WTC11 (cell line): ENCODE measurements around the gene PHRF1. TPM values are rescaled to one million over a fixed set of nuclear protein-coding genes. Genes with fewer than 3 reads are reported as not detected.

Experiments used
- ATAC-seq: fragments of 200-7000 bp; cut with Tn5 transposase; 2 replicates; pipeline ENCODE4 v1.10.0; 2021; ENCODE audit warnings: mild to moderate bottlenecking, moderate library complexity
- CTCF ChIA-PET: fragments of 300-600 bp; sonication (Branson Sonifier 250); formaldehyde crosslinking; loops from one replicate; lab custom pipeline; 2021; ENCODE audit warnings: antibody characterized with exemption; lab: Charles Lee
- POLR2A ChIA-PET: fragments of 350-600 bp; sonication (Branson Sonifier 250); formaldehyde crosslinking; loops from one replicate; lab custom pipeline; 2021; ENCODE audit warnings: antibody characterized with exemption; lab: Charles Lee
- DNase-seq: peaks from one replicate; pipeline ENCODE4 v3.0.0; 2021; ENCODE audit warnings: low spot score
- H3K27ac Mint-ChIP-seq: 2 replicates; pipeline ENCODE4 v1.8.0; 2021; ENCODE audit warnings: mixed read lengths
- H3K27me3 Mint-ChIP-seq: 2 replicates; pipeline ENCODE4 v1.8.0; 2021; ENCODE audit warnings: low read depth, mild to moderate bottlenecking, moderate library complexity, mixed read lengths
- H3K36me3 Mint-ChIP-seq: 2 replicates; pipeline ENCODE4 v1.8.0; 2021; ENCODE audit warnings: mixed read lengths
- H3K4me1 Mint-ChIP-seq: 2 replicates; pipeline ENCODE4 v1.8.0; 2022; ENCODE audit warnings: mixed read lengths
- H3K4me3 Mint-ChIP-seq: 2 replicates; pipeline ENCODE4 v1.8.0; 2021; ENCODE audit warnings: mild to moderate bottlenecking, moderate library complexity, mixed read lengths
- H3K9me3 Mint-ChIP-seq: 2 replicates; pipeline ENCODE4 v1.8.0; 2021; ENCODE audit warnings: mixed read lengths
- CREM ChIP-seq: sonication (generic); formaldehyde crosslinking; IDR thresholded peaks from 2 replicates; pipeline ENCODE4 v1.8.1; 2022; ENCODE audit warnings: mild to moderate bottlenecking, missing genetic modification reagents, moderate library complexity
- HMGA2 ChIP-seq: fragments of 250-450 bp; sonication (Bioruptor Pico); IDR thresholded peaks from 2 replicates; pipeline ENCODE4 v1.4.0; 2021; ENCODE audit warnings: mild to moderate bottlenecking, moderate library complexity
- JUN ChIP-seq: sonication (generic); formaldehyde crosslinking; IDR thresholded peaks from 2 replicates; pipeline ENCODE4 v1.8.0; 2023; ENCODE audit warnings: mild to moderate bottlenecking, missing genetic modification reagents
- ZBTB21 ChIP-seq: sonication (generic); formaldehyde crosslinking; IDR thresholded peaks from 2 replicates; pipeline ENCODE4 v1.8.1; 2023; ENCODE audit warnings: mild to moderate bottlenecking, missing genetic modification reagents, borderline replicate concordance
- ZNF416 ChIP-seq: fragments of 250-450 bp; sonication (Bioruptor Pico); IDR thresholded peaks from 2 replicates; pipeline ENCODE4 v1.9.0; 2021; ENCODE audit warnings: mild to moderate bottlenecking, inconsistent platforms
- ZNF423 ChIP-seq: fragments of 250-450 bp; sonication (Bioruptor Pico); IDR thresholded peaks from 2 replicates; pipeline ENCODE4 v2.1.2; 2022; ENCODE audit warnings: mild to moderate bottlenecking, moderate library complexity
- microRNA-seq: library from miRNA; unstranded; fragments of <30 nt; microRNA quantifications from one replicate; pipeline ENCODE4 v1.2.0, GENCODE V29; 2022; ENCODE audit warnings: borderline number of aligned reads
- total RNA-seq: library from RNA; stranded (reverse); gene quantifications from 3 replicates; pipeline ENCODE4 v1.2.3, GENCODE V29; 2021
- TF ChIP-seq, protein P1 (sequence below): fragments of 250-450 bp; sonication (Bioruptor Pico); IDR thresholded peaks from 2 replicates; pipeline ENCODE4 v1.9.0; 2021; ENCODE audit warnings: moderate library complexity, mild to moderate bottlenecking, inconsistent platforms, borderline replicate concordance
- TF ChIP-seq, protein P2 (sequence below): fragments of 200-600 bp; IDR thresholded peaks from 2 replicates; pipeline ENCODE4 v1.8.0; 2022; ENCODE audit warnings: antibody characterized with exemption
- TF ChIP-seq, protein P3 (sequence below): sonication (generic); formaldehyde crosslinking; IDR thresholded peaks from 2 replicates; pipeline ENCODE4 v1.8.1; 2022; ENCODE audit warnings: low read depth, mild to moderate bottlenecking, moderate library complexity, missing genetic modification reagents, borderline replicate concordance
- TF ChIP-seq, protein P4 (sequence below): sonication (generic); formaldehyde crosslinking; IDR thresholded peaks from 2 replicates; pipeline ENCODE4 v1.8.0; 2023; ENCODE audit warnings: missing genetic modification reagents
- TF ChIP-seq, protein P5 (sequence below): sonication (generic); formaldehyde crosslinking; IDR thresholded peaks from 2 replicates; pipeline ENCODE4 v1.8.1; 2023; ENCODE audit warnings: mild to moderate bottlenecking, moderate library complexity, missing genetic modification reagents
- TF ChIP-seq, protein P6 (sequence below): sonication (generic); formaldehyde crosslinking; IDR thresholded peaks from 2 replicates; pipeline ENCODE4 v1.8.1; 2023; ENCODE audit warnings: mild to moderate bottlenecking, missing genetic modification reagents, moderate library complexity

PHRF1 gene
- total RNA-seq, 1 experiment from 2014 or later = 46.9 TPM

DNA sequence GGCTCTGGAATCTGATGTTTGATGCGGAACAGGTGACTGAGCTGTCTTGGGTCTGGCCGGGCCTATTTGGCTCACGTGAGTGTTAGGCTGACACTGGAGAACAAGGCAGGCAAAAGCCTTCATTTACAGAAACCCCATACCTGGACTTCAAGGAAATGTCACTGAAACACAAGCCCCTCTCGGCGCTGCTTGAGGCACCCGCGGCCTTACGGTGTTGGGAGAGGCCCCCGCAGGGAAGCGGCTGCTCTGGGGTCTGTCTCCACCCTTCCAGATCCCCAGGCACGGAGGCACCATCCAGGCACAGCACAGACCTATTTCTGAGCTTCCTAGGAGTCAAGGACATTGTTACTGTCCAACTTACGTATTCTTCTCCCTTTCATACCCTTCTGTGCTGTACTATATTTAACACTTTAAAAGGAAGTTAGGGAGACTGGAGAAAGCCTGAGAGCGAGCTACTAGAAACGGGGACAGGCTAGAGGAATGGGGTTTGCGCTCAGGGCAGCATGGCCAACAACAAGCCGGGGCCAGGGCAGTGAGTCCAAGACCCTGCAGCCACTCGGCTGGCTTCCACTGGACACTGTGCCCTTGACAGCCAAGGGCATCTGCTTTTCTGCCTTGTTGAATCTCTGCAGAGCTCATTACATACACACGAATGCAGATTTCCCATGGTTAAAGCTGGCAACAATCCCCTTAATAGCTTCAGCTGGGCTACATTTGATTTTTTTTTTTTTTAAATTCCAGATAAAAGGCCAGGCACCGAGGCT lies 84.6 kb downstream of the PHRF1 start:
- no peaks in the 10 kb centered on the region for H3K4me1 Mint-ChIP-seq
- no peaks in the 10 kb centered on the region for H3K27me3 Mint-ChIP-seq
- peaks cover 27% of the 10 kb centered on the region for H3K36me3 Mint-ChIP-seq
- H3K9me3 Mint-ChIP-seq = 0 out of 2 replicates have a peak, but pooled peaks cover 3% of the 10 kb centered on the region
- POLR2A ChIA-PET = no interaction called here
- ATAC-seq = no peak
- TF ChIP-seq ZNF416 (CRISPR knock-in tag) (no peak), ZNF423 (CRISPR knock-in tag) (no peak), CREM (no peak), HMGA2 (CRISPR knock-in tag) (no peak), ZBTB21 (CRISPR knock-in tag) (no peak), JUN (CRISPR knock-in tag) (no peak)
- TF ChIP-seq, protein P1, sequence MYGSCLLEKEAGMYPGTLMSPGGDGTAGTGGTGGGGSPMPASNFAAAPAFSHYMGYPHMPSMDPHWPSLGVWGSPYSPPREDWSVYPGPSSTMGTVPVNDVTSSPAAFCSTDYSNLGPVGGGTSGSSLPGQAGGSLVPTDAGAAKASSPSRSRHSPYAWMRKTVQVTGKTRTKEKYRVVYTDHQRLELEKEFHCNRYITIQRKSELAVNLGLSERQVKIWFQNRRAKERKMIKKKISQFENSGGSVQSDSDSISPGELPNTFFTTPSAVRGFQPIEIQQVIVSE (CRISPR knock-in tag) = no peak
- TF ChIP-seq, protein P2, sequence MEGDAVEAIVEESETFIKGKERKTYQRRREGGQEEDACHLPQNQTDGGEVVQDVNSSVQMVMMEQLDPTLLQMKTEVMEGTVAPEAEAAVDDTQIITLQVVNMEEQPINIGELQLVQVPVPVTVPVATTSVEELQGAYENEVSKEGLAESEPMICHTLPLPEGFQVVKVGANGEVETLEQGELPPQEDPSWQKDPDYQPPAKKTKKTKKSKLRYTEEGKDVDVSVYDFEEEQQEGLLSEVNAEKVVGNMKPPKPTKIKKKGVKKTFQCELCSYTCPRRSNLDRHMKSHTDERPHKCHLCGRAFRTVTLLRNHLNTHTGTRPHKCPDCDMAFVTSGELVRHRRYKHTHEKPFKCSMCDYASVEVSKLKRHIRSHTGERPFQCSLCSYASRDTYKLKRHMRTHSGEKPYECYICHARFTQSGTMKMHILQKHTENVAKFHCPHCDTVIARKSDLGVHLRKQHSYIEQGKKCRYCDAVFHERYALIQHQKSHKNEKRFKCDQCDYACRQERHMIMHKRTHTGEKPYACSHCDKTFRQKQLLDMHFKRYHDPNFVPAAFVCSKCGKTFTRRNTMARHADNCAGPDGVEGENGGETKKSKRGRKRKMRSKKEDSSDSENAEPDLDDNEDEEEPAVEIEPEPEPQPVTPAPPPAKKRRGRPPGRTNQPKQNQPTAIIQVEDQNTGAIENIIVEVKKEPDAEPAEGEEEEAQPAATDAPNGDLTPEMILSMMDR = no peak
- TF ChIP-seq, protein P3, sequence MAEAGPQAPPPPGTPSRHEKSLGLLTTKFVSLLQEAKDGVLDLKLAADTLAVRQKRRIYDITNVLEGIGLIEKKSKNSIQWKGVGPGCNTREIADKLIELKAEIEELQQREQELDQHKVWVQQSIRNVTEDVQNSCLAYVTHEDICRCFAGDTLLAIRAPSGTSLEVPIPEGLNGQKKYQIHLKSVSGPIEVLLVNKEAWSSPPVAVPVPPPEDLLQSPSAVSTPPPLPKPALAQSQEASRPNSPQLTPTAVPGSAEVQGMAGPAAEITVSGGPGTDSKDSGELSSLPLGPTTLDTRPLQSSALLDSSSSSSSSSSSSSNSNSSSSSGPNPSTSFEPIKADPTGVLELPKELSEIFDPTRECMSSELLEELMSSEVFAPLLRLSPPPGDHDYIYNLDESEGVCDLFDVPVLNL (CRISPR knock-in tag) = no peak
- TF ChIP-seq, protein P4, sequence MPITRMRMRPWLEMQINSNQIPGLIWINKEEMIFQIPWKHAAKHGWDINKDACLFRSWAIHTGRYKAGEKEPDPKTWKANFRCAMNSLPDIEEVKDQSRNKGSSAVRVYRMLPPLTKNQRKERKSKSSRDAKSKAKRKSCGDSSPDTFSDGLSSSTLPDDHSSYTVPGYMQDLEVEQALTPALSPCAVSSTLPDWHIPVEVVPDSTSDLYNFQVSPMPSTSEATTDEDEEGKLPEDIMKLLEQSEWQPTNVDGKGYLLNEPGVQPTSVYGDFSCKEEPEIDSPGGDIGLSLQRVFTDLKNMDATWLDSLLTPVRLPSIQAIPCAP (CRISPR knock-in tag) = no peak
- TF ChIP-seq, protein P5, sequence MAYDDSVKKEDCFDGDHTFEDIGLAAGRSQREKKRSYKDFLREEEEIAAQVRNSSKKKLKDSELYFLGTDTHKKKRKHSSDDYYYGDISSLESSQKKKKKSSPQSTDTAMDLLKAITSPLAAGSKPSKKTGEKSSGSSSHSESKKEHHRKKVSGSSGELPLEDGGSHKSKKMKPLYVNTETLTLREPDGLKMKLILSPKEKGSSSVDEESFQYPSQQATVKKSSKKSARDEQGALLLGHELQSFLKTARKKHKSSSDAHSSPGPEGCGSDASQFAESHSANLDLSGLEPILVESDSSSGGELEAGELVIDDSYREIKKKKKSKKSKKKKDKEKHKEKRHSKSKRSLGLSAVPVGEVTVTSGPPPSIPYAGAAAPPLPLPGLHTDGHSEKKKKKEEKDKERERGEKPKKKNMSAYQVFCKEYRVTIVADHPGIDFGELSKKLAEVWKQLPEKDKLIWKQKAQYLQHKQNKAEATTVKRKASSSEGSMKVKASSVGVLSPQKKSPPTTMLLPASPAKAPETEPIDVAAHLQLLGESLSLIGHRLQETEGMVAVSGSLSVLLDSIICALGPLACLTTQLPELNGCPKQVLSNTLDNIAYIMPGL = no peak
- TF ChIP-seq, protein P6, sequence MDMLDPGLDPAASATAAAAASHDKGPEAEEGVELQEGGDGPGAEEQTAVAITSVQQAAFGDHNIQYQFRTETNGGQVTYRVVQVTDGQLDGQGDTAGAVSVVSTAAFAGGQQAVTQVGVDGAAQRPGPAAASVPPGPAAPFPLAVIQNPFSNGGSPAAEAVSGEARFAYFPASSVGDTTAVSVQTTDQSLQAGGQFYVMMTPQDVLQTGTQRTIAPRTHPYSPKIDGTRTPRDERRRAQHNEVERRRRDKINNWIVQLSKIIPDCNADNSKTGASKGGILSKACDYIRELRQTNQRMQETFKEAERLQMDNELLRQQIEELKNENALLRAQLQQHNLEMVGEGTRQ (CRISPR knock-in tag) = no peak
- TF ChIP-seq, all 79 proteins: peak for 0
- Mint-ChIP-seq H3K4me3 (no peak overlapping the region), H3K27ac (no peak overlapping the region)
- CTCF ChIA-PET = interaction anchor here (0.9 kb wide), 2 partner anchors 35 to 66 kb away, joined by 3 read pairs; partner anchors contain the start of gene TMEM80
- no peak for DNase-seq

Small RNA genes lying within 50 kb of the gene (microRNA-seq; reads per million reads assigned to microRNA genes)
- 112 reads per million, percentile 65 among the genes with 10 or more reads in this experiment for gene MIR210

Other genes with a start within 250 kb of the PHRF1 start
- gene B4GALNT4, start 207.0 kb upstream of the PHRF1 start, total RNA-seq = 88.0 to 113 TPM (median 97.8 TPM) in 3 replicates
- gene PKP3, start 182.3 kb upstream of the PHRF1 start, total RNA-seq = 17.3 to 23.4 TPM (median 21.4 TPM) in 3 replicates
- 85.2 to 98.9 TPM (median 91.8 TPM) in 3 replicates for gene SIGIRR, start 161.5 kb upstream of the PHRF1 start, total RNA-seq
- 13.2 to 17.6 TPM (median 16.6 TPM) in 3 replicates for gene ANO9, start 134.5 kb upstream of the PHRF1 start, total RNA-seq
- gene PTDSS2, start 126.2 kb upstream of the PHRF1 start, total RNA-seq = 49.5 to 56.8 TPM (median 55.2 TPM) in 3 replicates
- gene RNH1, start 69.2 kb upstream of the PHRF1 start, total RNA-seq = 59.0 to 67.5 TPM (median 60.4 TPM) in 3 replicates
- 42.9 to 62.4 TPM (median 48.3 TPM) in 3 replicates for gene HRAS, start 40.9 kb upstream of the PHRF1 start, total RNA-seq
- 2.3 to 3.4 TPM (median 2.5 TPM) in 3 replicates for gene LRRC56, start 38.9 kb upstream of the PHRF1 start, total RNA-seq
- gene LMNTD2, start 15.7 kb upstream of the PHRF1 start, total RNA-seq = 4.0 to 6.0 TPM (median 5.9 TPM) in 3 replicates
- 30.6 to 39.7 TPM (median 32.5 TPM) in 3 replicates for gene RASSF7, start 15.5 kb upstream of the PHRF1 start, total RNA-seq
- 11.1 to 12.0 TPM (median 11.5 TPM) in 3 replicates for gene IRF7, start 39.5 kb downstream of the PHRF1 start, total RNA-seq
- 0.26 to 0.34 TPM in 2 of 3 replicates, not detected in the other for gene CDHR5, start 48.5 kb downstream of the PHRF1 start, total RNA-seq
- gene SCT, start 50.7 kb downstream of the PHRF1 start, total RNA-seq = 2.3 to 3.3 TPM (median 2.9 TPM) in 3 replicates
- 3.7 to 5.8 TPM (median 5.5 TPM) in 3 replicates for gene DRD4, start 60.8 kb downstream of the PHRF1 start, total RNA-seq
- gene DEAF1, start 118.8 kb downstream of the PHRF1 start, total RNA-seq = 62.2 to 85.3 TPM (median 81.1 TPM) in 3 replicates
- gene TMEM80, start 119.3 kb downstream of the PHRF1 start, total RNA-seq = 23.4 to 28.4 TPM (median 24.5 TPM) in 3 replicates
- 49.9 to 56.3 TPM (median 51.6 TPM) in 3 replicates for gene EPS8L2, start 129.8 kb downstream of the PHRF1 start, total RNA-seq
- gene TALDO1, start 171.0 kb downstream of the PHRF1 start, total RNA-seq = 314 to 352 TPM (median 343 TPM) in 3 replicates
- 81.9 to 87.6 TPM (median 87.5 TPM) in 3 replicates for gene GATD1, start 201.0 kb downstream of the PHRF1 start, total RNA-seq
- 2.0 to 3.1 TPM (median 2.7 TPM) in 3 replicates for gene CEND1, start 213.6 kb downstream of the PHRF1 start, total RNA-seq
- gene SLC25A22, start 221.8 kb downstream of the PHRF1 start, total RNA-seq = 35.0 to 44.8 TPM (median 36.7 TPM) in 3 replicates
- gene PIDD1, start 228.8 kb downstream of the PHRF1 start, total RNA-seq = 54.9 to 59.4 TPM (median 56.8 TPM) in 3 replicates
- 2,582 to 2,814 TPM (median 2,761 TPM) in 3 replicates for gene RPLP2, start 233.5 kb downstream of the PHRF1 start, total RNA-seq
- gene PNPLA2, start 242.4 kb downstream of the PHRF1 start, total RNA-seq = 66.5 to 83.4 TPM (median 81.9 TPM) in 3 replicates